Amniotic stem cell (primary cell): Measurements from ENCODE around the gene NPAT.
"Not testable (repeated sequence)": the region's sequence is repeated elsewhere in the genome, so short reads cannot be mapped to it uniquely, and the experiment has no call there.

ENCODE experiments used
- DNase-seq: peaks from one replicate; lab custom pipeline; 2025; lab: John Stamatoyannopoulos, UW

Gene NPAT

GRCh38 chr11:108218912-108219783 is 3.3 kb downstream of the NPAT start:
- DNase-seq: no peak

DNA sequence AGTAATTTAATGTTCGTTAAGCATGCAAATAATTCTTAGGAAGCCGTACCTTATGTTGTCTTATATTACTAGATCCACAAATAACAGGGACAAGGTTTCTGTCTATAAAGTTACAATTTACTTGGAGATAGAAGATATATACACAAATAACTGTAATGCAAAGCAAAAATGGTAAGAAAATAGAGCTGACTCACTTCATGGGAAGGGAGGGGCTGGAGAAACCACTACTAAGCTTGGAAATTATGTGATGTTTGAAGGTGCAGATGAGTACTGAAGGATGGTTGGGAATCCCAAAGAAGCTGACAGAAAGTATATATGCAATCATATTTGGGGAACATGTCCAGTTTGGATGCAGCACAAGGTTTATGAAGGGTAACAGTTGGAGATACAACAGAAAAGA is 4.0 kb downstream of the NPAT start:
- DNase-seq: no peak

GRCh38 chr11:108216988-108217387 is 5.5 kb downstream of the NPAT start:
- no peak for DNase-seq

DNA sequence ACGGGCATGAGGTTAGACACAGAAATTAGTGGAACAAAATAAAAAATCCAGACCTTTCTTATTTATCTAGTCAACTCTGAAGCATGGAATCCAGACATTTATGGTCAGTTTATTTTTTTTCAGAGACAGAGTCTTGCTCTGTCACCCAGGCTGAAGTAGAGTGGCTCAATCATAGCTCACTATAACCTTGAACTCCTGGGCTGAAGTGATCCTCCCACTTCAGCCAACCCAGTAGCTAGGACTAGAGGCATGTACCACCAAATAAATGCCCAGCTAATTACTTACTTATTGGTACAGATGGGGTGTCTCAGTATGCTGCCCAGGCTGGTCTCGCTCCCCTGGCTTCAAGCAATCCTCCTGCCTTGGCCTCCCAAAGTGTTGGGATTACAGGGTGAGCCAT is 8.7 kb downstream of the NPAT start:
- DNase-seq: no peak

GRCh38 chr11:108210441-108210840 is 12.0 kb downstream of the NPAT start:
- no peak for DNase-seq

DNA sequence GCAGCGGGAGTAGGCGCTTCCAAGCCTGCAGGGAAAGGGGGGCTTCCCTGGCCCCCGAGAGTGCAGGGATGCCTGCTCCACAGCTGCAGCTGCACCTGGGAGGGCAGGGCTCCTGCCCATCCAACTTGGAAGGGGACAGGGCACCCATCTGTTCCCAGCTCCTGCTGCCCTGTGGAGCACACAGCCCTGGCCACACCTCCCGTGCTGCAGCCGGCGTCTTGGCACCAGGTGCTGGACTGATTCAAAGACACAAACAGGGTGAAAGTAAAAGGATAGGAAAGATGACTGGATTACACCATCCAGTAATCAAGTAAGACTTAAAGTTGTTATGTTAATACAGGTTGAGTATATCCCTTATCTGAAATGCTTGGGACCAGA is 14.8 kb downstream of the NPAT start:
- no peak for DNase-seq

GRCh38 chr11:108206969-108207682 is 15.3 kb downstream of the NPAT start:
- DNase-seq: no peak

DNA sequence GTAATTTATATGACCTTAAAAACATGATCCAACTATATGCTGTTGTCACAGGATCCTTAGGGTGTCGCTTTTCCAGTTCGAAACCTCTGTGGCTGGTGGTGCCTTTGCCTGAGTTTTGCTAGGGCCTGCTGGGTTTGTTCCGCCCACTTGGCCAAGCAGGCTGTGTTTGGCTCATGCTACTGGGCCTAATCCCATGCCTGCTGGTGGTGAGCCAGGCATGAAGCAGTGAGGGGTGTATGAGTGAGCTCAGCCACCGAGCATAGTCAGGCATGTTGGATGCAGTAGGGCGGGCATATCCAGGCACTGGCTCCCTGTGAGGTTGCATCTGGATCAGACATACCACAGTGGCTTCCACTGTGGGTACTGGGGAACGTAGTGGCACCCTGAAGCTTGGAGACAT is 16.3 kb downstream of the NPAT start:
- no peak for DNase-seq

- no peak for DNase-seq
These were observed 17.4 kb downstream of the NPAT start for GRCh38 chr11:108204929-108205499.

DNA sequence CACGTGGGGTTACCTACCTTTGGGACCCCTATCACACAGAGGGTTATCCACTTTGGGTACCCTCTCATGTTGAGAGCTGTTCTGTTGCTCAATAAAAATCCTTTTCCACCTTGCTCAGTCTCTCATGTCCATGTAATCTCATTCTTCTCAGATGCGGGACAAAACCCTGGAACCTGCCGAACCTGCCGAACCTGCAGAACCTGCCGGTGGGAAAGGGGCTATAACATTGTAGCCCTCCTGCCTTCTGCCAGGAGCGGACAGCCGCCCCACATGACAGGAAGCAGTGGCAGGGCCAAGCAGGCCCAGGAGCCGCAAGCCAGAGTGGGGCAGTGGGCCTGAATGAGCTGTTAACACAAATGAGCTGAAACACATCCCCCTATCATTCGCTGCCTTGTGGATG is 18.1 kb downstream of the NPAT start:
- no peak for DNase-seq

DNA sequence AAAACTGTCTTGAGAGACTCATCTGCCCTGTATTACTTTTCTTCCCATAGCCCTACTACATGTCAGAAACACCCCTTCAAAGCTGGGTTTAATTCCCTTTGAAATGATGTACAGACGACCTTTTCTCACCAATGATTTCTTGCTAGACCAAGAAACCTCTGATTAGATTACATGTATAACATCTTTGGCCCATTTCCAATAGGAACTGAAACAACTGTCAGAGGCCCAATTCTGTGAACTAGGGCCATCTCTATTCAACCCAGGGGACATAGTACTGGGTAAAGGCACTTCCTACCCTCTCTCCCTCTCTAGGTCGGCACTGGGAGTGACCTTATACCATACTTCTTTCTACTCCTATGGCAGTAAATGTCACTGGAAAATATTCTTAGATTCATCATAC is 19.4 kb downstream of the NPAT start:
- no peak for DNase-seq

DNA sequence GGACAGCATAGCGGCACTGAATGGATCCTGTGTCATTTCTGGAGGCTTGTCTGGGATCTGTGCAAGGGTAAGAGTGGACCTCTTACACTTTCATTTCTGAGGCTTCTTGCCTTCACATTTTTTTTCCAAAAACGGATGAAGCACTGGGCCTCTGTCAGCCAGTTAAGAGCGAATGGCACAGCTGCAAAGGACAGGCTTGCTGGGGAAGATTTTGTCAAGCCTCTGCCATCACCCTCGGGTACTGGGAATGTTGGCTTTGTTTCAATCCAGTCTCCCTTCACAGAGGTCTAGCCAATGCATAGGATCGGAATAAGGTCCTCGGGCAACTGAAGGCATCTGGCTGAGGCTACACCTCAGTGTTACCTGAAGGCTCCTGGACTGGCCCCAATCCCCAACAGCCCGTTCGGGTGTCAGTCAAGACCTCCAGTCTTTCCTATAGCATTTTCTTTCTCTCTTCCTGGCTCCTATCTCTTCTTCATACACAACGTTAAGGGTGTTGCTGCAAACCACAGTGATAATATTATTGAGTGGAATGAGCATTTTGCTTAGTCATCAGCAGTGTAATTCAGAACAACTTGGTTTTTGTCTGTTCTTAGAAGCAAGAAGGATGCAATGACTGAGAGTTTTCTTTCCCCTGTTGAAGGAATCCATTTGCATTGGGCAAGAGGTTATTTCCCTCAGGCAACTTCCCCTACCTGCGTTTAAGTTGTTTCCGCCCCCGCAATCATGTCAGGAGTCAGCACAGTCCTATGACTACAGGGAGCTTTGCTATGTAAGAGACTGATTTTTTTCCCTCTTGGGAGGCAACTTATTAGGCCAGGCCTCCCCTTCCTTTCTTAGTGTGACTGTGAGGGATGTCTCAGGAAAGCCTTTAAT is 22.8 kb downstream of the NPAT start:
- DNase-seq: no peak

GRCh38 chr11:108198833-108199232 is 23.6 kb downstream of the NPAT start:
- DNase-seq: no peak

DNA sequence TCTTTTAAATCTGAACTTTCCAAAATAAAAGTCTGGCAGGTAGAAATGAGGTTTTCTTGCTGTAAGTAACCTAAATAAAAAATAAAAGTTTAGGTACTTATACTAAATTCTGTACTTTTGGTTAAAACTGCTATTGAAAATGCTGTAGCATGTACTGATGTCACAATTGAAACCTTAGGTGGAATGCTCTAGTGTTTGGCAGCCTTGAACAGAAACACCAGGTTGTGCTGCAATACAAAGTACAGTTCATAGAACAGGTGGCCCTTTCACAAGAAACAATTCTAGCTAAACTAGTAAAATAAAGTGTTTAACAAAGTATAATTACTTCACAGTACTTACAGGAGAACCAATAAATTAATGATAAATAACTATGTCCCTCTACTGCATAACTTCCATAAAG is 25.1 kb downstream of the NPAT start:
- DNase-seq: no peak

- DNase-seq: no peak
These were observed 25.5 kb downstream of the NPAT start for GRCh38 chr11:108196901-108197300.

DNA sequence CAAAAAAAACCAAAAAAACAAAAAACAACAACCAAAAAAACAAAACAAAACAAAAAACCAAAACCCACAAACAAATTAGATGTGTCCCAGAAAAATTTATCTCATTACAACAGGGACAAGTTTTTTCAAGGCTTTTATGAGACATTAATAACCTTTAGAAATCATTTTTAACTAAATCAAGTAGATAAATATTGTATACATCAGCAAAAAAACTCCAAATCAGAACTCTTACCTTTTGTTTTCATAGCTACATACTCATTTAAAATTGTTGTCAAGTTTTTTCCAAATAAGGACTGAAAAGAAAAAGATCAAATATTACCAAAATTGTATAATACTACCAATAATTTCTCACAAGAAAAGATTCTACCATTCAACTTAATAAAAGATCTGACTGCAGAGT is 28.7 kb downstream of the NPAT start:
- DNase-seq: no peak

DNA sequence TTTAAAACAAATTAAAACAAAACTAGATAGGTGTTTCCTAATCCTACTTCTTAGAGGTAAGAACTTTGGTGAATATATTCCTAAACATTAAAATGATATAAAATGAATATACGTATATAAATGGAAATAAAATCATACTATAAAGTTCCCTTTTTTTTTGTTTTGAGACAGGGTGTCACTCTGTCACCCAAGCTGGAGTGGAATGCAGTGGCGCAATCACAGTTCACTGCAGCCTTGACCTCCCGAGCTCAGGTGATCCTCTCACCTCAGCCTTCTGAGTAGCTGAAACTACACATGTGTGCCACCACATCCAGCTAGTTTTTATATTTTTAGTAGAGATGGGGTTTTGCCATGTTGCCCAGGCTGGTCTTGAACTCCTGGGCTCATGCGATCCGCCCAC is 44.9 kb downstream of the NPAT start:
- DNase-seq: no peak

DNA sequence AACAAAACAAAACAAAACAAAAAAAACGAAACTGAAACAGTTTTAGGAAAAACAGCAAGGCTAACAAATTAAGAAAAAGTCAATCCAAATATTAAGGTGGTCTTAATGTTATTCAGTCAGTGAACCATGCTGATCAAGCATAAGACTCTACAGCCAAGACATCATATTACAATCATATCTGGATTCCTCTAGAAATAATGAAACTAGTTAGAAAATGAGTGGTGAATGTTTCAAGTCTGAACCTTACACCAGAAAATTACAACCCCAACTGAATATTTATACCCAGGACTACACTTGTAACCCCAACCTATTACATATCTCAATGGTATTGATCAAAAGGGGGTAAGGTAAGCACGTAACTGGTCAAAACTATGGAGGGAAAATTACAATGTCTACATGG is 52.3 kb downstream of the NPAT start:
- no peak for DNase-seq

DNA sequence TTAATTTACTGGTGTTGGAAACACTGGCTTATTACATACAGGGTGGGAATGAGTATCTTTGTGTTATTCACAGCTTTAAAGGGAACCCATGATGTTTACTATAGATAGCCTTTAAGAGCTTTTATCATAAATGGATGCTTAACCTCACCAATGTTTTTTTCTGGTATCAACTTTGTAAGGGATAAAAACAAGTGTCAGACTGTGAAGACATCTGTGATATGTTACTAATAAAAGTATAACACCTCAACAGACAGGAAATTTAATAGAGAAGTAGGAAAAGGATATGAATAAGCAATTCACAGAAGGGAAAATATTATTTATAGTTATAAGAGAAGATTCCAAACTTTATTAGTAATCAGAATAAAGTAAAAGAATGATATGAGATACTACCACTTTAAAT is 54.8 kb downstream of the NPAT start:
- no peak for DNase-seq

GRCh38 chr11:108162878-108163277 is 59.6 kb downstream of the NPAT start:
- not testable (repeated sequence) for DNase-seq

DNA sequence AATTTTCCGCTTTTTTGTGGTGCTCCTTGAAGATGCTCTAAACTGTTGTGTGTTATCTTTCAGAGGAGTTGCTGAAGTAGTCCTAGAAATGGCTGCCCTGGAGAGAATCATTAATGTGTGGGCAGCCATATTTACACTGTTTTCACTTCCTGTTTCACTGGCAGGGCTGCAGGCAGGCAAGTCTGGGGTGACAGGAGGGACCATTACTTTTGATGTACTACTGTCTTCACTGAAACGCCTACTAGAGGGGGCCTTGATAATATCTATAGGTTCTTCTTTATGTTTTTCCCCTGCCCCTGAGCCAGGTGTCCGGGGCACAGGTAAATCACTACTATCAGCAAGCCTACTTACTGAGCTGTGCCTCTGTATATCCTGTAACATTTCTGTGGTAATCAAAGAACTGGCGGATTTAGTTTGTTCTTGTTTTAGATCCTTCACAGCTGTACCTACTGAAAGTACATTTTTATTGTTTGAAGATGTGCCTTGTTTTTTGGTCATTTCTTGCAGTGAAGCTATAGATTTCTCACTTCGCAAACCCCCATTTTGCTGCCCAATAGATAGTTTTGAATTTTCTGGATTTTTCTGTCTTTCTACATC is 61.4 kb downstream of the NPAT start:
- DNase-seq: no peak

DNA sequence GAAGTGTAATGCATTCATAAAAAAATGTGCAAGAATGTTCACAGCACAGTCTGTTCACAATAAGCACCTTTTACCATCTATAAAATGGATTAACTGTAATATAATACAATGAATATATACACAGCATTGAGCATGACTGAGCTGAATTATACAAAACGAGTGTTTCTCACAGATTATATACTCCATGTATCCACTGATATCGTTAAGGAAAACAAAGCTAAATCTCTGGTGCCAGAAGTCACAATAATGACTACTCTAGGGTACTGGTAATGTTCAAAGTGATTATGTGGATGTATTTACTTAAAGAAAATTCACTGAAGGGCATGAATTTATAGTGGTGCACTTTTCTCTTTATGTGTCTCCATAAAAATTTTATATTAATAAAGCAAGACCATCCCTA is 67.8 kb downstream of the NPAT start:
- DNase-seq: no peak
